ENCODE data around the gene RNF144A.

DNA sequence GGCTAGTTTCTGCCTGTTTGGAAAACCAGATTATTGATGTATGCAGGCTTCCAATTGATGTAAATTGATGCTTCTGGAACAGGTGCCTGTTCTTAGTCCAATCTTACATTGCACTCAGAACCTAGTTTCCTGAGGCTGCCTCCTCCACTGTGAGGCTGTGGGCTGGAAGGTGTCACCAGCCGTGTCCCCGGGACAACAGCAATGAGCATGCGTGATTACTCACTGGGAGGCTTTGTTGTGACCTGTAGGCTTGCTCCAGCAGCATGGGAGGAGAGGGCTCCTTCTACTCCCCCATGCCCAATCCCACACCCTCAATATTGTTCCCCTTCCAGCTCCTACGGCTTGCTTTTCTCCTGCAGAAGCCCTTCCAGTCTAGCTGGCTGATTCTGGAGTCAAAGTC, 28.5 kb upstream of the RNF144A start:
- TF ChIP-seq, protein P1, sequence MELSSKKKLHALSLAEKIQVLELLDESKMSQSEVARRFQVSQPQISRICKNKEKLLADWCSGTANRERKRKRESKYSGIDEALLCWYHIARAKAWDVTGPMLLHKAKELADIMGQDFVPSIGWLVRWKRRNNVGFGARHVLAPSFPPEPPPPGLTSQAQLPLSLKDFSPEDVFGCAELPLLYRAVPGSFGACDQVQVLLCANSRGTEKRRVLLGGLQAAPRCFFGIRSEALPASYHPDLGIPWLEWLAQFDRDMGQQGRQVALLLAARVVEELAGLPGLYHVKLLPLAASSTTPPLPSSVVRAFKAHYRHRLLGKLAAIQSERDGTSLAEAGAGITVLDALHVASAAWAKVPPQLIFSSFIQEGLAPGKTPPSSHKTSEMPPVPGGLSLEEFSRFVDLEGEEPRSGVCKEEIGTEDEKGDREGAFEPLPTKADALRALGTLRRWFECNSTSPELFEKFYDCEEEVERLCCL (CRISPR knock-in tag; IDR thresholded peaks at IDR 0.05; ENCODE audit: borderline replicate concordance) = no peak
- TF ChIP-seq GABPA (IDR thresholded peaks at IDR 0.05; ENCODE audit: low read depth, low read length) (no peak), GABPA (CRISPR knock-in tag; IDR thresholded peaks at IDR 0.05; ENCODE audit: low read depth) (no peak), MAFF (IDR thresholded peaks at IDR 0.05; ENCODE audit: low read depth, low read length) (no peak), RFXANK (CRISPR knock-in tag; IDR thresholded peaks at IDR 0.05) (no peak), POLR2AphosphoS5 (IDR thresholded peaks at IDR 0.05; ENCODE audit: low read depth, low read length) (no peak), NFE2L2 (IDR thresholded peaks at IDR 0.05; ENCODE audit: low read length) (no peak)
- TF ChIP-seq, protein P2, sequence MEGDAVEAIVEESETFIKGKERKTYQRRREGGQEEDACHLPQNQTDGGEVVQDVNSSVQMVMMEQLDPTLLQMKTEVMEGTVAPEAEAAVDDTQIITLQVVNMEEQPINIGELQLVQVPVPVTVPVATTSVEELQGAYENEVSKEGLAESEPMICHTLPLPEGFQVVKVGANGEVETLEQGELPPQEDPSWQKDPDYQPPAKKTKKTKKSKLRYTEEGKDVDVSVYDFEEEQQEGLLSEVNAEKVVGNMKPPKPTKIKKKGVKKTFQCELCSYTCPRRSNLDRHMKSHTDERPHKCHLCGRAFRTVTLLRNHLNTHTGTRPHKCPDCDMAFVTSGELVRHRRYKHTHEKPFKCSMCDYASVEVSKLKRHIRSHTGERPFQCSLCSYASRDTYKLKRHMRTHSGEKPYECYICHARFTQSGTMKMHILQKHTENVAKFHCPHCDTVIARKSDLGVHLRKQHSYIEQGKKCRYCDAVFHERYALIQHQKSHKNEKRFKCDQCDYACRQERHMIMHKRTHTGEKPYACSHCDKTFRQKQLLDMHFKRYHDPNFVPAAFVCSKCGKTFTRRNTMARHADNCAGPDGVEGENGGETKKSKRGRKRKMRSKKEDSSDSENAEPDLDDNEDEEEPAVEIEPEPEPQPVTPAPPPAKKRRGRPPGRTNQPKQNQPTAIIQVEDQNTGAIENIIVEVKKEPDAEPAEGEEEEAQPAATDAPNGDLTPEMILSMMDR (CRISPR knock-in tag; IDR thresholded peaks at IDR 0.05) = no peak
- TF ChIP-seq, protein P3, sequence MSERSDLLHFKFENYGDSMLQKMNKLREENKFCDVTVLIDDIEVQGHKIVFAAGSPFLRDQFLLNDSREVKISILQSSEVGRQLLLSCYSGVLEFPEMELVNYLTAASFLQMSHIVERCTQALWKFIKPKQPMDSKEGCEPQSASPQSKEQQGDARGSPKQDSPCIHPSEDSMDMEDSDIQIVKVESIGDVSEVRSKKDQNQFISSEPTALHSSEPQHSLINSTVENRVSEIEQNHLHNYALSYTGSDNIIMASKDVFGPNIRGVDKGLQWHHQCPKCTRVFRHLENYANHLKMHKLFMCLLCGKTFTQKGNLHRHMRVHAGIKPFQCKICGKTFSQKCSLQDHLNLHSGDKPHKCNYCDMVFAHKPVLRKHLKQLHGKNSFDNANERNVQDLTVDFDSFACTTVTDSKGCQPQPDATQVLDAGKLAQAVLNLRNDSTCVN (CRISPR knock-in tag; IDR thresholded peaks at IDR 0.05; ENCODE audit: borderline replicate concordance) = no peak
- TF ChIP-seq, protein P4, sequence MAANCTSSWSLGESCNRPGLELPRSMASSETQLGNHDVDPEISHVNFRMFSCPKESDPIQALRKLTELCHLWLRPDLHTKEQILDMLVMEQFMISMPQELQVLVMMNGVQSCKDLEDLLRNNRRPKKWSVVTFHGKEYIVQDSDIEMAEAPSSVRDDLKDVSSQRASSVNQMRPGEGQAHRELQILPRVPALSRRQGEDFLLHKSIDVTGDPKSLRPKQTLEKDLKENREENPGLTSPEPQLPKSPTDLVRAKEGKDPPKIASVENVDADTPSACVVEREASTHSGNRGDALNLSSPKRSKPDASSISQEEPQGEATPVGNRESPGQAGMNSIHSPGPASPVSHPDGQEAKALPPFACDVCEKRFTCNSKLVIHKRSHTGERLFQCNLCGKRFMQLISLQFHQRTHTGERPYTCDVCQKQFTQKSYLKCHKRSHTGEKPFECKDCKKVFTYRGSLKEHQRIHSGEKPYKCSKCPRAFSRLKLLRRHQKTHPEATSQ (CRISPR knock-in tag; IDR thresholded peaks at IDR 0.05; ENCODE audit: borderline replicate concordance) = no peak
- TF ChIP-seq, protein P5, sequence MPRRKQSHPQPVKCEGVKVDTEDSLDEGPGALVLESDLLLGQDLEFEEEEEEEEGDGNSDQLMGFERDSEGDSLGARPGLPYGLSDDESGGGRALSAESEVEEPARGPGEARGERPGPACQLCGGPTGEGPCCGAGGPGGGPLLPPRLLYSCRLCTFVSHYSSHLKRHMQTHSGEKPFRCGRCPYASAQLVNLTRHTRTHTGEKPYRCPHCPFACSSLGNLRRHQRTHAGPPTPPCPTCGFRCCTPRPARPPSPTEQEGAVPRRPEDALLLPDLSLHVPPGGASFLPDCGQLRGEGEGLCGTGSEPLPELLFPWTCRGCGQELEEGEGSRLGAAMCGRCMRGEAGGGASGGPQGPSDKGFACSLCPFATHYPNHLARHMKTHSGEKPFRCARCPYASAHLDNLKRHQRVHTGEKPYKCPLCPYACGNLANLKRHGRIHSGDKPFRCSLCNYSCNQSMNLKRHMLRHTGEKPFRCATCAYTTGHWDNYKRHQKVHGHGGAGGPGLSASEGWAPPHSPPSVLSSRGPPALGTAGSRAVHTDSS (CRISPR knock-in tag; conservative IDR thresholded peaks at IDR 0.05) = no peak

Data from HepG2 (cell line).